HepG2 (cell line): ENCODE results near the gene MXI1. TPM values are rescaled to one million over a fixed set of nuclear protein-coding genes. Genes with fewer than 3 reads are reported as not detected.

ENCODE experiments used
- ATAC-seq: fragments of 200-7000 bp; cut with Tn5 transposase; 3 replicates; pipeline ENCODE4 v1.9.1; 2020; ENCODE audit warnings: mild to moderate bottlenecking, moderate library complexity
- BruUV-seq: library from RNA; stranded (reverse); fragments of 400-500 nt; replicated peaks from 2 replicates; lab custom pipeline; 2021; lab: Mats Ljungman, UMichigan
- CTCF ChIA-PET: fragments of 300-600 bp; formaldehyde crosslinking; extraction: SDS; loops from one replicate; lab custom pipeline; 2021; ENCODE audit warnings: low total read pairs, inconsistent platforms, low intra/inter-chr PET ratio; lab: Yijun Ruan, JAX
- POLR2A ChIA-PET: fragments of 350-600 bp; sonication (Branson Sonifier 250); formaldehyde crosslinking; loops from one replicate; lab custom pipeline; 2020; ENCODE audit warnings: antibody characterized with exemption, inconsistent platforms; lab: Yijun Ruan, JAX
- DNase-seq: peaks from one replicate; pipeline ENCODE4 v3.0.0-alpha.2; 2015; ENCODE audit warnings: low spot score
- FAIRE-seq: peaks from 3 replicates; lab custom pipeline; 2011; peaks lifted over from hg19 to GRCh38; lab: Jason Lieb, UNC
- H2AFZ ChIP-seq: one replicate; pipeline ENCODE4 v1.6.1; 2011; ENCODE audit warnings: low read length, inconsistent platforms
- H3K27ac ChIP-seq: fragments of 300-600 bp; 3 replicates; pipeline ENCODE4 v1.8.0; 2011; ENCODE audit warnings: mixed run types, mild to moderate bottlenecking, mixed read lengths, low read length, inconsistent platforms; ENCODE audit not compliant: insufficient read depth; ENCODE audit errors: extremely low read length
- H3K27me3 ChIP-seq, 2 experiments: fragments of 200-600 bp in 1 of 2; 2 replicates in 1 of 2; 3 replicates in 1 of 2; pipeline versions ENCODE4 v1.6.0 to v1.8.0; 2011; ENCODE audit warnings: low read length in 2 of 2, mild to moderate bottlenecking in 2 of 2, moderate library complexity in 2 of 2, inconsistent platforms in 1 of 2; ENCODE audit not compliant: insufficient read depth in 2 of 2, control insufficient read depth in 1 of 2
- H3K36me3 ChIP-seq, 2 experiments: fragments of 200-600 bp in 1 of 2; replicated peaks in 1 of 2; 2 replicates in 1 of 2; 3 replicates in 1 of 2; pipeline versions ENCODE4 v1.5.1 to v1.8.0; 2011; ENCODE audit warnings: low read length in 2 of 2, inconsistent platforms in 1 of 2; ENCODE audit not compliant: insufficient read depth in 2 of 2, control insufficient read depth in 1 of 2
- H3K4me1 ChIP-seq: 2 replicates; pipeline ENCODE4 v1.5.1; 2012; ENCODE audit warnings: low read length, inconsistent platforms; ENCODE audit not compliant: insufficient read depth
- H3K4me2 ChIP-seq: 2 replicates; pipeline ENCODE4 v1.6.0; 2011; ENCODE audit warnings: low read depth, low read length, inconsistent platforms
- H3K4me3 ChIP-seq, 3 experiments: fragments of 200-600 bp in 1 of 3; sonication (generic), shearing (Covaris generic) in 1 of 3; replicated peaks in 1 of 3; 2 replicates each; pipeline ENCODE4 v1.5.1; 2011 to 2016; ENCODE audit warnings: low read length in 3 of 3, inconsistent platforms in 2 of 3, low read depth in 2 of 3, mild to moderate bottlenecking in 2 of 3, control low read depth in 1 of 3, mixed read lengths in 1 of 3; ENCODE audit not compliant: insufficient read depth in 1 of 3
- H3K79me2 ChIP-seq: one replicate; pipeline ENCODE4 v1.6.1; 2011; ENCODE audit warnings: low read length, inconsistent platforms; ENCODE audit not compliant: insufficient read depth
- H3K9ac ChIP-seq: 2 replicates; pipeline ENCODE4 v1.6.0; 2011; ENCODE audit warnings: mild to moderate bottlenecking, low read depth, low read length, inconsistent platforms; ENCODE audit not compliant: insufficient read depth
- H3K9me3 ChIP-seq: 2 replicates; pipeline ENCODE4 v1.5.1; 2012; ENCODE audit warnings: mild to moderate bottlenecking, low read length
- H4K20me1 ChIP-seq: 2 replicates; pipeline ENCODE4 v1.6.0; 2011; ENCODE audit warnings: inconsistent platforms, mild to moderate bottlenecking, low read length, moderate library complexity; ENCODE audit not compliant: insufficient read depth
- CERS6 ChIP-seq: sonication (generic); formaldehyde crosslinking; IDR thresholded peaks from 2 replicates; pipeline ENCODE4 v1.5.0; 2020; ENCODE audit warnings: missing genetic modification reagents
- FOXJ3 ChIP-seq: sonication (generic); formaldehyde crosslinking; IDR thresholded peaks from 2 replicates; pipeline ENCODE4 v1.4.0; 2020; ENCODE audit warnings: missing genetic modification reagents, mild to moderate bottlenecking, borderline replicate concordance
- HNRNPUL1 ChIP-seq: fragments of 200-400 bp; formaldehyde crosslinking; IDR thresholded peaks from 2 replicates; pipeline ENCODE4 v1.6.1; 2017; ENCODE audit warnings: low read depth, mild to moderate bottlenecking, low read length, moderate library complexity
- ISL2 ChIP-seq: sonication (generic); formaldehyde crosslinking; IDR thresholded peaks from 2 replicates; pipeline ENCODE4 v1.5.0; 2020; ENCODE audit warnings: missing genetic modification reagents
- PREB ChIP-seq: sonication (generic); formaldehyde crosslinking; IDR thresholded peaks from 2 replicates; pipeline ENCODE4 v1.4.0; 2020; ENCODE audit warnings: missing genetic modification reagents
- ZNF318 ChIP-seq: sonication (generic); formaldehyde crosslinking; IDR thresholded peaks from 2 replicates; pipeline ENCODE4 v1.4.0; 2020; ENCODE audit warnings: mild to moderate bottlenecking, missing genetic modification reagents
- ZNF546 ChIP-seq: sonication (generic); formaldehyde crosslinking; conservative IDR thresholded peaks from 2 replicates; pipeline ENCODE4 v1.8.1; 2023; ENCODE audit warnings: mild to moderate bottlenecking, missing genetic modification reagents
- WGBS: methylation state at CpG from one replicate; pipeline ENCODE4 v1.1.6; 2017; ENCODE audit warnings: low lambda C conversion rate; 5-methylcytosine and 5-hydroxymethylcytosine counted together
- in situ Hi-C: cut with HindIII; loops from 2 replicates; pipeline ENCODE4 v1.10.0; 2017; ENCODE audit warnings: low pct_unique_long_range_greater_than_20kb; ENCODE audit not compliant: extremely low pct_ligation_motif_present
- intact Hi-C: fragments of 100-400 bp; cut with micrococcal nuclease; formaldehyde crosslinking; loops from one replicate; pipeline ENCODE4 v1.10.0; 2022; ENCODE audit not compliant: unreplicated experiment
- polyA plus RNA-seq, 8 experiments: library from polyadenylated mRNA; depleted of rRNA in 3 of 8; stranded (reverse) in 7 of 8; unstranded in 1 of 8; fragments of >200 nt; fragmentation: Illumina TruSeq in 4 of 8; extraction: Trizol in 4 of 8; gene quantifications; 2 replicates each; pipeline versions ENCODE4 v1.2.1 to v1.2.3, GENCODE V29; 2011 to 2016; ENCODE audit warnings: low read depth in 4 of 8, missing spikeins in 1 of 8, mixed read lengths in 1 of 8; ENCODE audit not compliant: insufficient read depth in 1 of 8
- total RNA-seq, 5 experiments: library from RNA; depleted of rRNA; stranded (reverse); fragments of >200 nt; fragmentation: Illumina TruSeq; extraction: Trizol; gene quantifications; 2 replicates each; pipeline ENCODE4 v1.2.3, GENCODE V29; 2016; ENCODE audit warnings: low read depth in 1 of 5

MXI1 gene
- total and polyA plus RNA-seq, 2 of the 13 experiments (the other 11 are each of a cell fraction or from before 2014, with no cell fraction given), result 6.6 to 22.0 TPM

- CTCF ChIA-PET, result no interaction called here
- no peaks in the 10 kb centered on the region for H3K79me2 ChIP-seq
These were observed 32.6 kb upstream of the MXI1 start for GRCh38 chr10:110174816-110175215.

More at GRCh38 chr10:110174816-110175215, 32.6 kb upstream of the MXI1 start:
- DNase-seq, result no peak
- Histone ChIP-seq H3K4me2 (no peak overlapping the region), H3K36me3 (no peaks in the 10 kb centered on the region), H3K9ac (no peak overlapping the region), H3K4me3 (no peak overlapping the region), H3K9me3 (no peaks in the 10 kb centered on the region), H2AFZ (no peak overlapping the region), H3K27ac (no peak overlapping the region), H4K20me1 (no peaks in the 10 kb centered on the region), H3K27me3 (peaks cover 0 to 9% of the 10 kb centered on the region in 2 experiments; a peak in 3 of 5 replicates), H3K4me1 (peaks cover 12% of the 10 kb centered on the region)
- intact Hi-C loops, result no loop called here
- ATAC-seq, result no peak
- no peak for FAIRE-seq
- in situ Hi-C loops, result no loop called here
- TF ChIP-seq HNRNPUL1 (no peak), FOXJ3 (CRISPR knock-in tag) (no peak), CERS6 (CRISPR knock-in tag) (no peak), ISL2 (CRISPR knock-in tag) (no peak), ZNF318 (no peak), PREB (CRISPR knock-in tag) (no peak), ZNF546 (CRISPR knock-in tag) (no peak)
- POLR2A ChIA-PET, result no interaction called here
- BruUV-seq, result no TSS peak
- 75% methylated on average over 5 of the region's 5 CpGs for WGBS
